CD4-positive, alpha-beta T cell treated with Interleukin-1 beta for 1 hour (primary cell): ENCODE results near the gene C10orf120.
A peak's percentile ranks its signal among the peaks of the same experiment; 100 is the strongest.

Experiments
- DNase-seq, 2 donors: peaks; one replicate each; pipeline ENCODE4 v3.0.0-alpha.2; 2020 to 2022

The C10orf120 gene

GRCh38 chr10:122703483-122704448 lies 4.1 kb upstream of the C10orf120 start:
- DNase-seq, result peak; percentile 32 to 42

- DNase-seq, result no peak
Observed at GRCh38 chr10:122702275-122702674, 2.6 kb upstream of the C10orf120 start.

- no peak for DNase-seq
Observed at GRCh38 chr10:122701652-122702051, 2.0 kb upstream of the C10orf120 start.

- DNase-seq, result no peak
Observed at GRCh38 chr10:122696687-122697086, 3.0 kb downstream of the C10orf120 start.

- no peak for DNase-seq
Observed at GRCh38 chr10:122692744-122693143, 6.9 kb downstream of the C10orf120 start.

GRCh38 chr10:122689146-122689820 lies 10.4 kb downstream of the C10orf120 start:
- DNase-seq, result no peak

- DNase-seq, result no peak
Observed at GRCh38 chr10:122688293-122688989, 11.2 kb downstream of the C10orf120 start.

- no peak for DNase-seq
Observed at GRCh38 chr10:122682522-122682921, 17.1 kb downstream of the C10orf120 start.

GRCh38 chr10:122678266-122678665 lies 21.4 kb downstream of the C10orf120 start:
- DNase-seq, result no peak

- no peak for DNase-seq
Observed at GRCh38 chr10:122675278-122675677, 24.4 kb downstream of the C10orf120 start.

- no peak for DNase-seq
Observed at GRCh38 chr10:122674781-122675180, 24.9 kb downstream of the C10orf120 start.

- DNase-seq, result no peak
Observed at GRCh38 chr10:122673731-122674130, 25.9 kb downstream of the C10orf120 start.

- no peak for DNase-seq
Observed at GRCh38 chr10:122673269-122673668, 26.4 kb downstream of the C10orf120 start.

- DNase-seq, result no peak
Observed at GRCh38 chr10:122672655-122673054, 27.0 kb downstream of the C10orf120 start.

- no peak for DNase-seq
Observed at GRCh38 chr10:122671355-122671754, 28.3 kb downstream of the C10orf120 start.

GRCh38 chr10:122669842-122670241 lies 29.8 kb downstream of the C10orf120 start:
- DNase-seq, result no peak

- DNase-seq, result no peak
Observed at GRCh38 chr10:122669045-122669444, 30.6 kb downstream of the C10orf120 start.

GRCh38 chr10:122665946-122666345 lies 33.7 kb downstream of the C10orf120 start:
- no peak for DNase-seq

- no peak for DNase-seq
Observed at GRCh38 chr10:122665329-122665860, 34.3 kb downstream of the C10orf120 start.

- DNase-seq, result no peak
Observed at GRCh38 chr10:122664501-122664900, 35.1 kb downstream of the C10orf120 start.

GRCh38 chr10:122663516-122664130 lies 36.0 kb downstream of the C10orf120 start:
- no peak for DNase-seq

- no peak for DNase-seq
Observed at GRCh38 chr10:122662231-122662630, 37.4 kb downstream of the C10orf120 start.

- no peak for DNase-seq
Observed at GRCh38 chr10:122660696-122661095, 39.0 kb downstream of the C10orf120 start.
